RWPE1 (cell line): ENCODE results near the gene SYDE2.

Source experiments
- CTCF ChIA-PET: fragments of 350-600 bp; sonication (Branson Sonifier 250); formaldehyde crosslinking; extraction: SDS; loops from one replicate; lab custom pipeline; 2021; lab: Yijun Ruan, JAX
- POLR2A ChIA-PET: fragments of 400-600 bp; formaldehyde crosslinking; extraction: SDS; loops from one replicate; lab custom pipeline; 2020; ENCODE audit warnings: antibody characterized with exemption; ENCODE audit not compliant: low non-redundant PET; lab: Yijun Ruan, JAX
- DNase-seq: peaks from one replicate; pipeline ENCODE4 v3.0.0; 2012; ENCODE audit warnings: low spot score
- H3K27ac ChIP-seq: fragments of 450-650 bp; 2 replicates; pipeline ENCODE4 v1.5.1; 2017
- TF ChIP-seq, protein P1 (sequence below): fragments of 450-650 bp; conservative IDR thresholded peaks from 2 replicates; pipeline ENCODE4 v1.5.1; 2017; ENCODE audit warnings: low read depth, mild to moderate bottlenecking

The SYDE2 gene

DNA sequence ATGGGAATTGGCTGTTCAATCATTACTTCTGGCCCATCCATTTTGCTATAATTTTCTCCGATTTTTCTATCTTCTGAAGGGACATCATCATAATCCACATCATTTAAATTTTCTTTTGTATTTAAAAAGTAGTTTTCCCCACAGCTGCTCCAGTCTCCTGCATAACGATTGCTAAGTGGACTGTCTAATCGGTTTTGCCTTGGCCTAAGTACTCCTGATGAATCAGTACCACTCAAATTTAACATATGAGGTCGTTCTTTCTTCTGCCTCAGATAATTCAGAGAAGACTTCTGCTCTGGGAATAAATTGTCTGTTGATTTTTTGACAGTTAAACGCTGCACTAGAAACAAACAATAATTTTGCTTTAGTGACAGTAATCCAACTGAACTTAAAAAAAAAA lies 41.9 kb downstream of the SYDE2 start:
- TF ChIP-seq, protein P1, sequence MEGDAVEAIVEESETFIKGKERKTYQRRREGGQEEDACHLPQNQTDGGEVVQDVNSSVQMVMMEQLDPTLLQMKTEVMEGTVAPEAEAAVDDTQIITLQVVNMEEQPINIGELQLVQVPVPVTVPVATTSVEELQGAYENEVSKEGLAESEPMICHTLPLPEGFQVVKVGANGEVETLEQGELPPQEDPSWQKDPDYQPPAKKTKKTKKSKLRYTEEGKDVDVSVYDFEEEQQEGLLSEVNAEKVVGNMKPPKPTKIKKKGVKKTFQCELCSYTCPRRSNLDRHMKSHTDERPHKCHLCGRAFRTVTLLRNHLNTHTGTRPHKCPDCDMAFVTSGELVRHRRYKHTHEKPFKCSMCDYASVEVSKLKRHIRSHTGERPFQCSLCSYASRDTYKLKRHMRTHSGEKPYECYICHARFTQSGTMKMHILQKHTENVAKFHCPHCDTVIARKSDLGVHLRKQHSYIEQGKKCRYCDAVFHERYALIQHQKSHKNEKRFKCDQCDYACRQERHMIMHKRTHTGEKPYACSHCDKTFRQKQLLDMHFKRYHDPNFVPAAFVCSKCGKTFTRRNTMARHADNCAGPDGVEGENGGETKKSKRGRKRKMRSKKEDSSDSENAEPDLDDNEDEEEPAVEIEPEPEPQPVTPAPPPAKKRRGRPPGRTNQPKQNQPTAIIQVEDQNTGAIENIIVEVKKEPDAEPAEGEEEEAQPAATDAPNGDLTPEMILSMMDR = no peak
- H3K27ac ChIP-seq = no peak overlapping the region
- no peak for DNase-seq
- POLR2A ChIA-PET = no interaction called here
- CTCF ChIA-PET = interaction anchor here (0.5 kb wide), 1 partner anchor 99 kb away, joined by 5 read pairs; no protein-coding TSS in a partner anchor

DNA sequence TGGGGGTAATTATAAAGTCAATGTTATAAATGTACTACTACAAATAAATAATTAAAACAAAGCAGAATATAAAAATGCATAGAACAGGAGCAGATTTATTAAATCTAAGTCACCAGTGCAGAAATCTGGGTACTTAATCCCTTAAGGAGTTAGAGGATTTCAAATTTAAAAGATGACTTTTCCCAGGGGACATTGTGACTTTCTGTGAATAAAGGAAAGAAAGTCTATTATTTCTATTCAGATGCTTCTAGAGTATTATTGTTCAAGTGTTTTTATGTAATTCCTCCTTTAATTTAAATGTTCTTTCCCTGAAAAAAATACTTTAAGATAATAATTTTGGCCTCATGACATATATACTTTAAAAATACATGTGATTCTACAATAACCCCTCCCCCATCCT lies 43.4 kb downstream of the SYDE2 start:
- ChIA-PET CTCF (no interaction called here), POLR2A (no interaction called here)

DNA sequence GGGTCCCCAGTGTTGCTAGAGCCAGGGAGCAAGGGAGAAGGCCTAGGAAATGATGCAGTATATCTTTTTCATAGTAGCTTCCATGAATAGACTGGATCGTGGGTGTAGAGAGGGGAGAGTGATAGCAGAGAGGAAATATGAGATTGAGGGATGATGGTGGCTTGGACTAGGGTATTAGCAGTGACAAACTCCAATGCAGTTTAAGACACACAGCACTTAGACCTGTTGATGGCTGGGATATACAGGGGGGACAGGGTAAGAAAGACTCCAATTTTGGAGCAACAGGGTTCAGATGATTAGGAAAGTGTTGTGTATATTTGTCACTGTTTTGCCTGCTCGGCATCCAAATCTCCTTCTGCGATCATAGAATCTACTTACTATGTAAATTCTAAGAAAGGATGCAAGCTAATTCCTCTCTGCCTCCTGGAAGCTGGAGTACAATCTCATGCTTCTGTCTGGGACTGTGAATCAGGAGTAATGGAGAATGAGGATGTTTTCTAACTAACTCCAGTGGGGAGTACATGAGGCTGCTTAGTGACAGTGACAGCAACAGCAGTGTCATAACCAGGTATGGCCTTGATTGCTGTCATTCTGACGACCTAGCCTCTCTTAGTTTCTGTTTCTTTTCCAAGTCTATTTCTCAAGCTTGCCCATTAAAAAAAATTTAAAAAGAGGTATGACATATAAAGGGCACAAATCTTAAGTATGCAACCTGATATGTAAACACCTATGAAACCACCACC lies 47.5 kb downstream of the SYDE2 start:
- DNase-seq = no peak
- TF ChIP-seq, protein P1 = no peak
- H3K27ac ChIP-seq = no peak overlapping the region
- ChIA-PET POLR2A (no interaction called here), CTCF (interaction anchor here (0.8 kb wide), 1 partner anchor 33 kb away, joined by 3 read pairs; no protein-coding TSS in a partner anchor)

More for the DNA sequence above, 43.4 kb downstream of the SYDE2 start:
- no peak for DNase-seq
- TF ChIP-seq, protein P1 = no peak
- H3K27ac ChIP-seq = no peak overlapping the region

DNA sequence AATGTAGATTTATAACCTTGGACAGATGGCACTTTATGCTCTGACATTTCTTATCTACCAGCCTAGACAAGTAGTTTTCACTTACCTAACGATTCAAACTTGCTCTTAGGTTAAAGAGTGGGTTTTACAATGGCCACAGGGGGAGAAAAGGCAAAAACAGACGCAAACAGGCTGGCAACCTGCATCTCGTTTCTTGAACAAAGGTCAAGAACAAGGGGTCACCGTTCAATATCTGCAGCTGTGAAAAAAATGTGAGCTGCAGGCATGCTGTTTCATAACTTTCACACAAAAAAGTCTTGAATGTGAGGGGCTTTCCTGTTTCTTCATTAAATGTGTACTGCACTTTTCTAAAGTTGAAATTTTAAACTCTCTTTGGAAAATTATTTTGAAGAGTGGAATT lies 49.4 kb downstream of the SYDE2 start:
- ChIA-PET CTCF (interaction anchor here (0.6 kb wide), 1 partner anchor 11 kb away, joined by 3 read pairs; no protein-coding TSS in a partner anchor), POLR2A (no interaction called here)
- TF ChIP-seq, protein P1 = no peak
- H3K27ac ChIP-seq = no peak overlapping the region
- DNase-seq = no peak

DNA sequence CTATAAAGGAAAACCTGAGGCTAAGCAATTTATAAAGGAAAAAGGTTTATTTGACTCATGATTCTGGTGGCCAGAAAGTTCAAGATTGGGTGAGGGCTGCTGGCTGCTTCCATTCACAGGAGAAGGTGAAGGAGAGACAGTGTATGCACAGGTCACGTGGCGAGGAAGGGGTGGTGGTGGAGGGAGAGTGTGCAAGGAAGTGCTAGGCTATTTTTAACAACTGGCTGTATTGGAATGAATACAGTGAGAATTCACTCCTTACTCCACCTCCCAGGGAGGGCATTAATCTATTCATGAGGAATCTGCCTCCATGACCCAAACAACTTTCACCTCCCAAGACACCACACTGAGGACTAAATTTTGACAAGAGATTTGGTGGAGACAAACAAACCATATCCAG lies 51.0 kb downstream of the SYDE2 start:
- no peak overlapping the region for H3K27ac ChIP-seq
- TF ChIP-seq, protein P1 = no peak
- CTCF ChIA-PET = no interaction called here
- POLR2A ChIA-PET = no interaction called here
- no peak for DNase-seq

DNA sequence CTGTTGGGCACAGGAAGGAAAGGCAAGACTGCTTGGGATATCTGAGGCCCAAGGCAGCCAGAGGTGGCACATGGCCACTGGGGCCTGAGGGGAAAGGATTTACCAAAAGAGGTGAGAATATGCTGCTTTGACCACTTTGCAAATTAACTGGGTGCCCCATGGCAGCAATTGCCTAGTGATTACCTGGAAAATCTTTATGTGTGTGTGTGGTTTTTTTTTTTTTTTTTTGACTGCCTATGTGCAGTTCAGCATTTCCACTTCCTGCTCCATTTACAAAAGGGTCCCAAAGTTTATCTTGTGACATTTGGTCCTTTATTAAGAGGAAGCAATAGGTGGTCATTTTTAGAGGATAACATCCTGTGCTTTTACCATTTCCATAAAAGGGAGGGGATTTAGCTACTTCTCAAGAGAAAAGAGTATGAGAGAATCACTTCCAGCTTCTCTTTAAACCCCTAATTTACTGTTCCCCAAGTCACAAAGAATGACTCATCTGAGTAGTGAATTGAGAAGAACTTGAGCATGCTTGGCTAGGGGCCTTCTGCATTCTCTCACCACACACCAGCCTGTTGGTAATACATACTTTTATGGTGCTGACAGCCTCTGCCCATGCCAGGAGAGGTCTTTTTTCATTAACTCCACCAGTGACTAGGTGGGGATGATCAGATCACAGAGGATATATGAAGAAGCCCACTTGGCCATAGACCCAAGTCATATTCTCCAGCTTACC lies 52.1 kb downstream of the SYDE2 start:
- DNase-seq = no peak
- TF ChIP-seq, protein P1 = no peak
- ChIA-PET CTCF (no interaction called here), POLR2A (no interaction called here)
- H3K27ac ChIP-seq = no peak overlapping the region
